ENCODE results near the gene TEX11.
"Not testable (repeated sequence)": the region's sequence is repeated elsewhere in the genome, so short reads cannot be mapped to it uniquely, and the experiment has no call there.

Gene TEX11

DNA sequence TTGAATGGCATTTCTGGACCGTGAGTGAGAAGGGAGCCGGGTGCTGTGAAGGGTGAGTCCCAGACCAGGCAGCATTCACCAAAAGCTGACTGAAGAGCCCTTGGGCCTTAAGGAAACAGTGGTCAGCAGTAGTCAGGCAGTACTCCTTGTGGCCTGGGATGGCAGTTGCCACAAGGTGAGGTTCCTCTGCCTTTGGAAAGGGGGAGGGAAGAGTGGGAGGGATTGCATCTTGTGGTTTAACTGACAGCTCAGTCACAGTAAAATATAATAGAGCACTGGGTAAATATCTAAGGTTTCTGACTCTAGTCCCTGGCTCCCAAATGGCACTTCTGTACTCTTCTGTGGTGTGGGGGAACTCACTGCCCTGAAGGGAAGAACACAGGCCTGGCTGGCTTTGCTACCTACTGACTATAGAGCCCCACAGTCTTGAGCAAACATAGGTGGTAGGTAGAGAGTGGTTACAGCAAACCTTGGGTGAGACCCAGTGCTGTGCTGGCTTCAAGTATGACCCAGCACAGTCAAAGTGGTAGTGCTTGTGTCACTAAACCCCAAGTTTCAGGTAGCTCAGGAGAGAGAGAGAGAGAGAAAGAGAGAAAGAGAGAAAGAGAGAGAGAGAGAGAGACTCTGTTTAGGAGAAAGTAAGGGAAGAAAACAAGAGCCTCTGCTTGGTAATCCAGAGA is 154.2 kb downstream of the TEX11 start:
- peak; percentile 4 for DNase-seq

DNA sequence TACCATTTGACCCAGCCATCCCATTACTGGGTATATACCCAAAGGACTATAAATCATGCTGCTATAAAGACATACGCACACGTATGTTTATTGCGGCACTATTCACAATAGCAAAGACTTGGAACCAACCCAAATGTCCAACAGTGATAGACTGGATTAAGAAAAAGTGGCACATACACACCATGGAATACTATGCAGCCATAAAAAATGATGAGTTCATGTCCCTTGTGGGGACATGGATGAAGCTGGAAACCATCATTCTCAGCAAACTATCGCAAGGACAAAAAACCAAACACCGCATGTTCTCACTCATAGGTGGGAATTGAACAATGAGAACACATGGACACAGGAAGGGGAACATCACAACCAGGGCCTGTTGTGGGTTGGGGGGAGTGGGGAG is 174.7 kb downstream of the TEX11 start:
- DNase-seq = not testable (repeated sequence)

DNA sequence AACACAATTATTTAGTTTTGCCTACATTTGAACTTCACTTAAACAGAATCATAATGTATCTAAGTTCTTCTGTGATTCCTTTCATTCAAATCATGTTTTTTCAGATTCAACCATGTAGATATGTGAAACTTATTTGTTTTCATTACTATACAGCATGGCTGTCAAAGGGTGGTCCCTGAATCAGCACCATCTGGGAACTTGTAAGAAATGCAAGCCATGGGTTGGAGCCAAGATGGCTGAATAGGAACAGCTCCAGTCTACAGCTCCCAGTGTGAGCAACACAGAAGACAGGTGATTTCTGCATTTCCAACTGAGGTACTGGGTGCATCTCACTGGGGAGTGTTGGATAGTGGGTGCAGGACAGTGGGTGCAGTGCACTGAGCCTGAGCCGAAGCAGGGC is 180.6 kb downstream of the TEX11 start:
- DNase-seq = not testable (repeated sequence)

DNA sequence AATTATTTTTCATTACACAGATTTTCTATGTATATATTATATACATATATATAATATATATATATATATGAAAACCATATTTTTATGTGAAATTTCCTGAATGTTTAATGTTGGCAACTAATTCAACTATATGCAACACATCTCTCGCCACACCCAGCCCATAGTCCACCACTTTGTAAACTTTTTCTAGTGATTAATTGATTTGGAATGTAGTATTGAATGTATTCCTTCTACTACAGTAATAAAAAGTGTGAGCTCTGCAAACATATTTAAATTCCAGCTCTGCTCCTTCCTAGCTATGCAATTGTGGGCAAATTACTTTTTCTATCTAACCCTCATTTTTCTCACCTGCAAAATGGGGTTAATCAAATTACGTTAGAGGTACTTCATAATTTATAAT is 187.8 kb downstream of the TEX11 start:
- DNase-seq = no peak

DNA sequence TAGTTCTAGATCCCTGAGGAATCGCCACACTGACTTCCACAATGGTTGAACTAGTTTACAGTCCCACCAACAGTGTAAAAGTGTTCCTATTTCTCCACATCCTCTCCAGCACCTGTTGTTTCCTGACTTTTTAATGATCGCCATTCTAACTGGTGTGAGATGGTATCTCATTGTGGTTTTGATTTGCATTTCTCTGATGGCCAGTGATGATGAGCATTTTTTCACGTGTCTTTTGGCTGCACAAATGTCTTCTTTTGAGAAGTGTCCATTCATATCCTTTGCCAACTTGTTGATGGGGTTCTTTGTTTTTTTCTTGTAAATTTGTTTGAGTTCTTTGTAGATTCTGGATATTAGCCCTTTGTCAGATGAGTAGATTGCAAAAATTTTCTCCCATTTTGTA is 197.2 kb downstream of the TEX11 start:
- not testable (repeated sequence) for DNase-seq

DNA sequence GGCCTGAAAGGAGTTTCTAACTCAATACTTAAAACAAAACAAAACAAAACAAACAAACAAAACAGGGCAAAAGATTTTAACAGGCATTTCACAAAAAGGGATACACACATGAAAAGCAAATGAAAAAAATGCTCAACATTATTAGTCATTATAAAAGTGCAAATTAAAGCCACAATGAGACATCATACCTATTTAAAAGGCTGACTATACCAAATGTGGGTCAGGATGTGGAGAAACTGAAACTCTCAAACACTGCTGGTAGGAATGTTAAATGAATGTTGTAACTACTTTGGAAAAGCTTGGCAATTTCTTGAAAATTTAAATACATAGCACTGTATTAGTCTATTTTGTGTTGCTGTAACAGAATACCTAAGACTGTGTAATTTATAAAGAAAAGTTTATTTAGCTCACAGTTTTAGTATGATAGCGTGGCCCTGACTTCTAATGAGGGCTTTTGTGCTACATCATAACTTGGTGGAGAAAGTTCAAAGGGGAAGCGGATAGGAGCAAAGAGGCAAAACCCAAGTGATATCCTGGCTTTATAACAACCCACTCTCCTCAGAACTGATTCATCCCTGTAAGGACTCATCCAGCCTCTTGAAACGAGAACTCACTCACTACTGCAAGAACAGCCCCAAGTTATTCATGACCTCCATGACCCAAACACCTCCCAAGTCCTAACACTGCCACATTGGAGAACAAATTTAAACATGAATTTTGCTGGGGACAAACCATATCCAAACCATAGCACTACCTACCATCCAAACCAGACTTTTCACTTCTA is 214.0 kb downstream of the TEX11 start:
- no peak for DNase-seq

DNA sequence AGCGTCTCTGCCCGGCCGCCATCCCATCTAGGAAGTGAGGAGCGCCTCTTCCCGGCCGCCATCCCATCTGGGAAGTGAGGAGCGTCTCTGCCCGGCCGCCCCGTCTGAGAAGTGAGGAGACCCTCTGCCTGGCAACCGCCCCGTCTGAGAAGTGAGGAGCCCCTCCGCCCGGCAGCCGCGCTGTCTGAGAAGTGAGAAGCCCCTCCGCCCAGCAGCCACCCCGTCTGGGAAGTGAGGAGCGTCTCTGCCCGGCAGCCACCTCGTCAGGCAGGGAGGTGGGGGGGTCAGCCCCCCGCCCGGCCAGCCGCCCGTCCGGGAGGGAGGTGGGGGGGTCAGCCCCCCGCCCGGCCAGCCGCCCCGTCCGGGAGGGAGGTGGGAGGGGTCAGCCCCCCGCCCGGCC is 229.1 kb downstream of the TEX11 start:
- not testable (repeated sequence) for DNase-seq

DNA sequence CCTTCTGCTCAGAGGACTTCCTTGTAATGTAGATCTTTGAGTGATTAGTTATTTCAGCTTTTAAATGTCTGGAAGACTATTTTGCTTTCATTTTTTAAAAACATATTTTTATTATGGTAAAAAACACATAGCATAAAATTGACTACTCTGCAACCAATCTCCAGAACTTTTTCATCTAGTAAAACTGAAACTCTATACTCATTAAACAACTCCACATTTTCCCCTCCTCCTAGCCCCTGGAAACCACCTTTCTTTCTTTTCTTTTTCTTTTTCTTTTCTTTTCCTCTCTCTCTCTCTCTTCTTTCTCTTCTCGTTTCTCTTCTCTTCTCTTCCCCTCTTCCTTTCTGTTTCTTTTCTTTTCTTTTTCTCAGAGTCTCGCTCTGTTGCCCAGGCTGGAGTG is 233.2 kb downstream of the TEX11 start:
- DNase-seq = no peak

DNA sequence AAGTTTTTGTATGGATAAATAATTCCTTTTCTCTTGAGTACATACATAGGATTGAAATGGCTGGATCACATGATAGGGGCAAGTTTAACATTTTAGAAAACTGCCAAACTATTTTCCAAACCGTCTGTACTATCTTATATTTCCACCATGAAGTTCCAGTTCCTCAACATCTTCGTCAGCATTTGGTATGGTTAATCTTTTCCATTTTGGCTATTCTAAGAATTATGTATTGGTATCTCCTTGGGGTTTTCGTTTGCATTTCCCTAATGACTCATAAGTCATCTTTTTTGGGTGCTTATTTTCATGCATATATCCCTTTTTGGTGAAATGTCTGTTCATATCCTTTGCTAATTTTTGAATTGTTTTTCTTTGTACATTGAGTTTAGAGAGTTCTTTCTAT is 236.2 kb downstream of the TEX11 start:
- no peak for DNase-seq

DNA sequence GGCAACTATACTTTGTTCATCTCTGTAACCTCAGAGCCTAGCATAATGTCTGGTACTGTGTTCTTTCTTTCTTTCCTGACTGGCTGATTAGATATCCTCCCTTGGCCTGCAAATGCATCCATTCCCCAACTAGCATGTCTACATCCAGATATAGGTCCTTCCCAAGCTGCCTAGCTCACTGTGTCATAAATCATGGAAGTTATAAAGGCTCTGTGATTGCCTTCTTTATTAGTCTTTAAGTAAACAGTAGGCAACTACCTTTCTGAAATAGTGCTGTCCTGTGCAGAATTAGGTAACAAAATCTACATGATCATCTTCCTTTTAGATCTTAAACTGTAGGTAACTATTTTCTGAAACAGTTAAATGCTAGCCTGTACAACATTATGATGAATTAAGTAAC is 239.4 kb downstream of the TEX11 start:
- DNase-seq = no peak

DNA sequence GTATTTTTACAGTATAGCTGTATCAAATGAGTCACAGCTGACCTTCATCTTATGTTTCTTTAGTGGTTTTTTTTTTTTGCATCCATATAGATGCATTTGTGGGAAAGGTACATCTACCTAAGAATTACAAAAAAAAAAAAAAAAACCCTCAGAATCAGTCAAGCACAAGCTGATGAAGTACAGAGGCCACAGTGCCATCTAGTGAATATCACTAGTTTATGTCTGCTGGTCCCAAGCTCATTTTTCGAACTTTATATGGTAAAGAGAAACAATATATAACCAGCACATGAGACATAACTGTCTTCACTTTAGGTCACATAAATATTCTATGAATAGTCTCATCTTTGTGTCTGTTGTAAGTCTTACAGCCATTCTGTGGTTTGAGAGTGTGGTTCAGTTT is 243.8 kb downstream of the TEX11 start:
- DNase-seq = peak; percentile 45

DNA sequence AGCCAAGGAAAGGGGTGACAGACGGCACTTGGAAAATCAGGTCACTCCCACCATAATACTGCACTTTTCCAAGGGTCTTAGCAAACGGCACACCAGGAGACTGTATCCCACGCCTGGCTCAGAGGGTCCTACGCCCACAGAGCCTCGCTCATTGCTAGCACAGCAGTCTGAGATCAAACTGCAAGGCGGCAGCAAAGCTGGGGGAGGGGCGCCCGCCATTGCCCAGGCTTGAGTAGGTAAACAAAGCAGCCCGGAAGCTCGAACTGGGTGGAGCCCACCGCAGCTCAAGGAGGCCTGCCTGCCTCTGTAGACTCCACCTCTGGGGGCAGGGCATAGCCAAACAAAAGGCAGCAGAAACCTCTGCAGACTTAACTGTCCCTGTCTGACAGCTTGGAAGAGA is 247.4 kb downstream of the TEX11 start:
- DNase-seq = not testable (repeated sequence)

DNA sequence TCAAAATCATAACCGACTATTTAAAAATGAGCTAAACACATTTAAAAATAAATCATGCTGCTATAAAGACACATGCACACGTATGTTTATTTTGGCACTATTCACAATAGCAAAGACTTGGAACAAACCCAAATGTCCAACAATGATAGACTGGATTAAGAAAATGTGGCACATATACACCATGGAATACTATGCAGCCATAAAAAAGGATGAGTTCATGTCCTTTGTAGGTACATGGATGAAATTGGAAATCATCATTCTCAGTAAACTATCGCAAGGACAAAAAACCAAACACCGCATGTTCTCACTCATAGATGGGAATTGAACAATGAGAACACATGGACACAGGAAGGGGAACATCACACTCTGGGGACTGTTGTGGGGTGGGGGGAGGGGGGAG is 251.0 kb downstream of the TEX11 start:
- not testable (repeated sequence) for DNase-seq

DNA sequence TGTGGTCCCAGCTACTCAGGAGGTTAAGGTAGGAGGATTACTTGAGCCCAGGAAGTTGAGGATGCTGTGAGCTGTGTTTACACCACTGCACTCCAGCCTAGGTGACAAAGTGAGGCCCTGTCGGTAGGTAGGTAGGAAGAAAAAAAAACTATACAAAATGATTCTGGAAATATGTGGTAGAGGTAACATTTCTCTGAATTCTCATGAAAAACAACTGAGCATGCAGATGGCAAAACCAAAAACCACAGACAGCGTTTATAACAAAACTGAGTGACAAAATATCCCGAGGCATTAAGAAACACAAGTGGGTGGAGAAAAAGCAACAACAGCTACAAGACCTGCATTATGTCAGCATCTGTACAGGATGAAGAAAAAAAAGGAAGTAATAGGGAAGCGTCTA is 252.2 kb downstream of the TEX11 start:
- peak; percentile 7 for DNase-seq

DNA sequence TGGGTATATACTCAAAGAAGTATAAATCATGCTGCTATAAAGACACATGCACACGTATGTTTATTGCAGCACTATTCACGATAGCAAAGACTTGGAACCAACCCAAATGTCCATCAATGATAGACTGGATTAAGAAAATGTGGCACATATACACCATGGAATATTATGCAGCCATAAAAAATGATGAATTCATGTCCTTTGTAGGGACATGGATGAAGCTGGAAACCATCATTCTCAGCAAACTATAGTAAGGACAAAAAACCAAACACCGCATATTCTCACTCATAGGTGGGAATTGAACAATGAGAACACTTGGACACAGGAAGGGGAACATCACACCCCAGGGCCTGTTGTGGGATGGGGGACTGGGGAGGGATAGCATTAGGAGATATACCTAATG is 260.6 kb downstream of the TEX11 start:
- DNase-seq = not testable (repeated sequence)

DNA sequence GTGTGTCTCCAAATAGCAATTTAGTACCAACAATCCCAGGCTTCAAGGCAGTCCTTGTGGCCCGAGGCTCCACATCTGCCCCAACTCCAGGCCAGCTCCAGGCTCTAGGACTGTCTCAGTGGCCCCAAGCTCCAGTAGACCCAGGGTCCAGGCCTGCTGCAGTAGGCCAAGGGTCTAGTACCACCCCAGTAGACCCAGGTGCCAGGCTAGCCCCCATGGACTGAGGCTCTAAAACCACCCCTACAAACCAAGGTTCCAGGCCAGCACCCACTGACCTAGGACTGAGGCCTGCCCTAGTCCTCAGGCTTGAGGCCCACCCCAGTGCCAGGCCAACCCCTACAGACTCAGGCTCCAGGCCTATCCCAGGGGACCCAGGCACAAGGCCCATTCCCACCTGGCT is 272.3 kb downstream of the TEX11 start:
- DNase-seq = no peak

DNA sequence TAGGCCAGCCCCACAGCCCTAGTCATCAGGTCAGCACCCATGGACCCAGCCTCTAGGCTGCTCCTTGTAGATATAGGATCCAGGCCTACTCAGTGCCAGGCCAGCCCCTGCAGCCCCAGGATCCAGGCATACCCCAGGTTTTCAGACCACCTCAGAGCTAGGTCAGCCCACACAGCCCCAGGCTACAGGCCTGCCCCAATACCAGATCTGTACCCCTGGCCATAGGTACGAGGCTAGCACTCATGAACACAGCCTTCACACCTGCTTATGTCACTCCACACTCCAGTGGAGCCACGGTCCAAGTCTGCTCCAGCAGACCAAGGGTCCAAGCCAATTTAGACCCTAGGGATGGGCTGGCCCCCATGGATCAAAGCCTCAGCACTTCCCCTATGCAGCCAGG is 272.8 kb downstream of the TEX11 start:
- DNase-seq = no peak

DNA sequence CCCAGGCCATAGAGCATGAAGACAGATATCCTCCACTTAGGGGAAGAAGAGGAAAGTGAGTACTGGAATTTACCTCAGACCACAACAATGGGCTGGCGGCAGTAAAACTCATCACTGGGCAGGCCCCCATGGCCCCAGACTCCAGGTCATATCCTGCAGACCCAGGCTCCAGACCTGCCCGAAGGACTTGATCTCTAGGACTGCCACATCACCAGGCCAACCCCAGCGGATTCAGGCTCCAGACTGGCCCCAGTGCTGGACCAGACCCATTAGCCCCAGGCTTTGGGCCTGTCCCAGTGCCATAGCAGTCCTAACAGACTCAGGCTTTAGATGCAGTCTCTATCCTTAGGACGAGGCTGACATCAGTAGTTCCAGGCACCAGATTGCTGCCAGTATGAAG is 273.3 kb downstream of the TEX11 start:
- DNase-seq = no peak

DNA sequence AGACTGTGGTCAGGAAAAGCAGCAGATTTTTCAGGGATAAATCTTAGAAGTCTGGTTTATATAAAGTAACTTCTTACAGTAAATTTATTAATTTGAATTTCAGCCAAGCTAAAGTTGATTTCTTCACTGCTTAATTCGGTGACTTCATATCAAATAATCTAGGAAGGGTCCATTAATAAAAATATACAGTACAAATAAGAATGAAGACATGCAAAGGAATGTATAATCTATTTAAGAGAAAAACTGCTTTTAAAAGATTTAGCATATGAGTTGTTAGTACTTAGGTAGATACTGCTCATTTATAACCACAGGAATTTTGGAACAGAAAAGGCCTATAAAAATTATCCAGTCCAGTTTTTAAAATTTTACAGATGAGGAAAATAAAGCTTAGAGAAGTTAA is 286.8 kb downstream of the TEX11 start:
- DNase-seq = no peak

DNA sequence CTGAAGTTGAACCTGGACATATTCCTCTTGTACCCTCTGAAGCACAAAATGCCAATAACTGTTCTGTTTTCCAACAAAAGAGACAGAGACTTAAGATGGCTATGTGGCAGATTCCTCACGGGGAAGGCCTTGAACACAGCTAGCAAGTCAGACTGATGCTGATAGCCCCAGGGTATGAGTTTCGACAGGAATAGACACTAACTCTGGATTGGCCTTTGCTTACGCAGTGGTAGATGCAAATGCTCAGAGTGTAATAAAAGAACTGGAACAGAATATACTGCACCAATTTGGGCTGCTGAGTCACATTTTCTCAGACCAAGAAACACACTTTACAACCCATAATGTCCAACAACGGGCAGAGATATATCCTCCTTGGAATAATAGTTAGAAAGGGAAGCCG is 290.0 kb downstream of the TEX11 start:
- no peak for DNase-seq

DNA sequence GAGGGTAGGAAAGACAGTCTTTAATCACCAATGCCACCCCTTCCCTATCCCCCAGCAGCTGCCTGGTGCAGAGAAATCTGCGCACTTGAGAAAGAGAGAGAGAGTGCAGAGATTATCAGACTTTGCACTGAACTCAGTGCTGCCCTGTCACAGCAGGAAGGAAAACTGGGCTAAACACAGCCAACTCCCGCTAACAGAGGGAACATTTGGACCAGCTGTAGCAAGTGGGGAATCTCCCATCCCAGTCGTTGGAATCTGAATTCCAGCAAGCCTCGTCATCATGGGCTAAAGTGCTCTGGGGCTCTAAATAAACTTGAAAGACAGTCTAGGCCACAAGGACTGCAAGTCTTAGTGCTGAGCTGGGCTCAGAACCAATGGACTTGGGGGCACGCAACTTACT is 295.2 kb downstream of the TEX11 start:
- no peak for DNase-seq

DNA sequence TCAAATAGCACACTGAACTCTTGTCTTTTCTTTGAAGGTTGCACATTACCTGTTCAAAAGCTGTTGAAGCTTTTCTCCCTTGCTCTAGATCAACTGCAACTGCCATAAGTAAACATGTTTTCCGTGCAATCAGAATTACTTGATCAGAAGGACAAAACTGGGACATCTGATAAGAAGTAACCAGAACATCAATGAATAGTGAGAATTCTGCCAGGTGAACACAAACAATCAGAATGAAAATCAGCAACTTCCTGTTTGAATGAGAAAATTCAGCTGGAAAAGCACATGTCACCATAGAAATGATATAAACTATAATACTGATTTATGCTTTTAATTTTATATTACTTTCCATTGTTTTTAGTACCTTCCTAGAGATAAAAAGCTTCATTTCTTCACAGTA is 303.2 kb downstream of the TEX11 start:
- no peak for DNase-seq

DNA sequence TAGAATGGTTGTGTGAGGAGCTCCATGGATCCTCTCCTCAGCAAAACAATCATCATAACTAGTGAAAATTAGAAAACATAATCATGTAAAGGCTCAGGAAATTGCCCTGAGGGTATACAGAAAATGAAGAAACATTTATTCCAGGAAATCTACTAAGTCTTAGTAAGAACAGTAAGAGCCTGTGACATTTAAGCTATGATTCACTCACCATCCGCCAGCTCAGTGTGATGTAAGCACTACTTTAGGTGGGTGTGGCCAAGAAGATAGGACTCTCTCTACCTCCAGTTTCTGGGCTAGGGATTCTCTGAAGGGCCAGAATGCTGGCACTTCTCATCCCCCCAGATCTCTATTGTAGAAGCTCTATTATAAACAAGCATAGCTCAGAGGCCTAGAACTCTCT is 316.4 kb downstream of the TEX11 start:
- DNase-seq = no peak

DNA sequence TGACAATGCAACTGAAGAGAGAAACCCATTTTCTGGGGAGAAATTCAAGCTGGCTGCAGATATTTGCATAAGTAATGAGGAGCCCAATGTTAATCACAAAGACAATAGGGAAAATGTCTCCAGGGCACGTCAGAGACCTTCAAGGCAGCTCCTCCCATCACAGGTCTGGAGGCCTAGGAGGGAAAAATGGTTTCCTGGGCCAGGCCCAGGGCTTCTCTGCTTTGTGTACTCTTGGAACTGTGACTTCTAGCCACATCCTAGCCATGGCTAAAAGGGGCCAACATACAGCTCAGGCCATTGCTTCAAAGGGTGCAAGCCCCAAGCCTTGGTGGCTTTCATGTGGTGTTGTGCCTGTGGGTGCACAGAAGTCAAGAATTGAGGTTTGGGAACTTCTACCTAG is 321.4 kb downstream of the TEX11 start:
- DNase-seq = not testable (repeated sequence)

DNA sequence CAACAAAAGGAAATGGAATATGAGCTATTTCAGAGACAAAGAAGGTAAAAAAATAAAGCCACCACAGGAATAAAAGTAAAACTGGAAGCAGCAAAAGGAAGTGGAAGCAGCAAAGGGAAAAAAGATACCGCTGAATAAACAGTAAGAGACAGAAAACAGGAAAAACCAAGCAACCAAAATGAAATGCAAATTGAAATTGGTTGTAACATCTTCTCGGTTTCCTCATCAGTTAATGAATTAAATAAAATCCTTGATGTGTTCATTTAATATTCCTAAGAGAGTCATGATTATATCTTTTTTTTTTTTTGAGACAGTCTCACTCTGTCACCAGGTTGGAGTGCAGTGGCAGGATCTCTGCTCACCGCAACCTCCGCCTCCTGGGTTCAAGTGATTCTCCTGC is 331.1 kb downstream of the TEX11 start:
- DNase-seq = no peak

All from hematopoietic multipotent progenitor cell treated with erythropoietin and hydrocortisone succinate and interleukin-3 and kit ligand, for 6 days (in vitro differentiated cells).